HEK293 (cell line): ENCODE measurements around the gene SNRNP27.

Experiments used
- CTCF ChIA-PET: fragments of 350-600 bp; formaldehyde crosslinking; extraction: SDS; loops from one replicate; lab custom pipeline; 2021; ENCODE audit warnings: antibody characterized with exemption; lab: Yijun Ruan, JAX
- POLR2A ChIA-PET: fragments of 300-600 bp; formaldehyde crosslinking; extraction: SDS; loops from one replicate; lab custom pipeline; 2020; ENCODE audit warnings: antibody characterized with exemption, inconsistent platforms; lab: Yijun Ruan, JAX
- H3K27ac ChIP-seq: fragments of 200-500 bp; sonication (Bioruptor generic); 2 replicates; pipeline ENCODE4 v1.5.1; 2014; ENCODE audit warnings: low read depth, low read length, control low read depth, inconsistent platforms; ENCODE audit errors: extremely low read depth
- H3K36me3 ChIP-seq, 2 experiments: fragments of 200-500 bp in 1 of 2; sonication (Bioruptor generic) in 1 of 2; 1 replicate in 1 of 2; 2 replicates in 1 of 2; pipeline ENCODE4 v1.5.1; 2014 to 2017; ENCODE audit warnings: inconsistent platforms in 2 of 2, low read length in 2 of 2; ENCODE audit not compliant: control insufficient read depth in 2 of 2, insufficient read depth in 1 of 2
- H3K4me1 ChIP-seq: fragments of 200-500 bp; sonication (Bioruptor generic); 2 replicates; pipeline ENCODE4 v1.5.1; 2014; ENCODE audit warnings: mild to moderate bottlenecking, low read length, inconsistent platforms; ENCODE audit not compliant: control insufficient read depth, insufficient read depth
- H3K4me3 ChIP-seq: 2 replicates; pipeline ENCODE4 v1.5.1; 2011; ENCODE audit warnings: low read depth, mild to moderate bottlenecking, control low read depth, low read length, moderate library complexity
- H3K9me3 ChIP-seq: fragments of 200-500 bp; sonication (Bioruptor generic); 2 replicates; pipeline ENCODE4 v1.5.1; 2014; ENCODE audit warnings: low read depth, low read length, inconsistent platforms; ENCODE audit not compliant: control insufficient read depth, insufficient read depth
- GLI2 ChIP-seq: fragments of 450-650 bp; formaldehyde crosslinking; IDR thresholded peaks from 2 replicates; pipeline ENCODE4; 2017; ENCODE audit warnings: missing biosample characterization, missing genetic modification characterization, low read depth, borderline replicate concordance
- PRDM1 ChIP-seq: fragments of 450-650 bp; formaldehyde crosslinking; IDR thresholded peaks from 2 replicates; pipeline ENCODE4; 2016; ENCODE audit warnings: missing biosample characterization, missing genetic modification characterization
- PRDM2 ChIP-seq: fragments of 450-650 bp; formaldehyde crosslinking; IDR thresholded peaks from 2 replicates; pipeline ENCODE4 v1.5.1; 2016; ENCODE audit warnings: missing biosample characterization, missing genetic modification characterization, borderline replicate concordance
- REST ChIP-seq: fragments of 450-650 bp; formaldehyde crosslinking; IDR thresholded peaks from 2 replicates; pipeline ENCODE4 v1.5.1; 2016; ENCODE audit warnings: missing biosample characterization, missing genetic modification characterization
- ZBTB17 ChIP-seq: fragments of 450-650 bp; formaldehyde crosslinking; IDR thresholded peaks from 2 replicates; pipeline ENCODE4 v1.5.1; 2016; ENCODE audit warnings: missing biosample characterization, missing genetic modification characterization
- ZNF169 ChIP-seq: fragments of 450-650 bp; formaldehyde crosslinking; IDR thresholded peaks from 2 replicates; pipeline ENCODE4 v1.5.1; 2016; ENCODE audit warnings: missing biosample characterization, missing genetic modification characterization
- ZNF202 ChIP-seq: fragments of 450-650 bp; formaldehyde crosslinking; IDR thresholded peaks from 2 replicates; pipeline ENCODE4 v1.5.1; 2016; ENCODE audit warnings: missing biosample characterization, missing genetic modification characterization, borderline replicate concordance
- ZNF366 ChIP-seq: fragments of 450-650 bp; formaldehyde crosslinking; conservative IDR thresholded peaks from 2 replicates; pipeline ENCODE4 v1.5.1; 2016; ENCODE audit warnings: missing biosample characterization, missing genetic modification characterization
- ZNF404 ChIP-seq: fragments of 450-650 bp; formaldehyde crosslinking; IDR thresholded peaks from 2 replicates; pipeline ENCODE4 v1.5.1; 2017; ENCODE audit warnings: missing biosample characterization, missing genetic modification characterization
- ZNF433 ChIP-seq: fragments of 450-650 bp; formaldehyde crosslinking; IDR thresholded peaks from 2 replicates; pipeline ENCODE4 v1.5.1; 2016; ENCODE audit warnings: missing biosample characterization, missing genetic modification characterization, low read depth
- ZNF501 ChIP-seq: fragments of 450-650 bp; formaldehyde crosslinking; IDR thresholded peaks from 2 replicates; pipeline ENCODE4 v1.5.1; 2016; ENCODE audit warnings: missing biosample characterization, missing genetic modification characterization
- ZNF776 ChIP-seq: fragments of 450-650 bp; formaldehyde crosslinking; IDR thresholded peaks from 2 replicates; pipeline ENCODE4 v1.5.0; 2017; ENCODE audit warnings: missing biosample characterization, missing genetic modification characterization, borderline replicate concordance
- ZNF792 ChIP-seq: fragments of 450-650 bp; formaldehyde crosslinking; IDR thresholded peaks from 2 replicates; pipeline ENCODE4 v1.5.1; 2016; ENCODE audit warnings: missing biosample characterization, missing genetic modification characterization

SNRNP27 gene

GRCh38 chr2:69950671-69951070 is 56.9 kb downstream of the SNRNP27 start (continued):
- peak; percentile 54; the same call in 1 of the 2 replicates for TF ChIP-seq ZNF202 (tag by site-specific recombination)
- TF ChIP-seq REST (tag by site-specific recombination) = peak; percentile 84
- peak; percentile 83 for TF ChIP-seq ZNF433 (tag by site-specific recombination)
- peak; percentile 32; the same call in 1 of the 2 replicates for TF ChIP-seq GLI2
- TF ChIP-seq ZNF404 = 0 out of 2 replicates have a peak, but pooled peaks have one; percentile 23

- H3K27ac ChIP-seq = no peak overlapping the region
- no peak for TF ChIP-seq ZNF169 (tag by site-specific recombination)
- peak; percentile 98 for TF ChIP-seq PRDM1
- no peak for TF ChIP-seq ZNF792 (tag by site-specific recombination)
- TF ChIP-seq ZNF501 (tag by site-specific recombination) = no peak
- TF ChIP-seq ZNF366 (tag by site-specific recombination) = 0 out of 2 replicates have a peak, but pooled peaks have one; percentile 29
- TF ChIP-seq PRDM2 = no peak
- no peak for TF ChIP-seq ZNF776 (tag by site-specific recombination)
- TF ChIP-seq, all 188 proteins: peak for 2
- Histone ChIP-seq H3K36me3 (no peaks in the 10 kb centered on the region), H3K9me3 (no peaks in the 10 kb centered on the region), H3K4me1 (no peaks in the 10 kb centered on the region), H3K4me3 (no peak overlapping the region)
- POLR2A ChIA-PET = no interaction called here
- CTCF ChIA-PET = interaction anchor here (0.5 to 1.3 kb wide), 3 partner anchors 11 to 342 kb away, joined by 3 to 5 read pairs (median 3); no protein-coding TSS in a partner anchor
These were observed 58.8 kb downstream of the SNRNP27 start for GRCh38 chr2:69952336-69953115.

- Histone ChIP-seq H3K9me3 (no peaks in the 10 kb centered on the region), H3K4me3 (no peak overlapping the region), H3K4me1 (no peaks in the 10 kb centered on the region)
- ChIA-PET CTCF (interaction anchor here (1.1 kb wide), 1 partner anchor 117 kb away, joined by 3 read pairs; no protein-coding TSS in a partner anchor), POLR2A (interaction anchor here (0.6 kb wide), 1 partner anchor 153 kb away, joined by 4 read pairs; no protein-coding TSS in a partner anchor)
- TF ChIP-seq ZBTB17 (tag by site-specific recombination) (peak; percentile 76), ZNF501 (tag by site-specific recombination) (no peak)
- TF ChIP-seq, all 188 proteins: peak for 1
- Histone ChIP-seq H3K36me3 (no peaks in the 10 kb centered on the region), H3K27ac (no peak overlapping the region)
These were observed 60.3 kb downstream of the SNRNP27 start for GRCh38 chr2:69954084-69954483.
